CD14-positive monocyte (primary cell): ENCODE data around the gene GSE1. TPM values are rescaled to one million over a fixed set of nuclear protein-coding genes. Genes with fewer than 3 reads are reported as not detected.

Source experiments
- DNase-seq, 3 donors: peaks; one replicate each; pipeline ENCODE4 v3.0.0-alpha.2; 2011 to 2022
- H2AFZ ChIP-seq: 2 replicates; pipeline ENCODE4 v1.6.0; 2012; ENCODE audit warnings: mild to moderate bottlenecking, low read depth, low read length, inconsistent platforms; ENCODE audit not compliant: insufficient read depth, poor library complexity, severe bottlenecking
- H3K27ac ChIP-seq, 2 donors: 1 replicate in 1 of 2; 2 replicates in 1 of 2; pipeline ENCODE4 v1.5.1; 2012 to 2013; ENCODE audit warnings: low read length in 2 of 2, control low read depth in 1 of 2, inconsistent platforms in 1 of 2, low read depth in 1 of 2, mild to moderate bottlenecking in 1 of 2
- H3K27me3 ChIP-seq, 2 donors: one replicate each; pipeline versions ENCODE4 v1.6.0 to v1.6.1; 2011 to 2013; ENCODE audit warnings: low read length in 2 of 2; ENCODE audit not compliant: control insufficient read depth in 2 of 2, insufficient read depth in 2 of 2
- H3K36me3 ChIP-seq, 2 donors: replicated peaks in 1 of 2; 1 replicate in 1 of 2; 2 replicates in 1 of 2; pipeline versions ENCODE4 v1.5.1 to v1.6.1; 2012 to 2013; ENCODE audit warnings: low read length in 2 of 2, control low read depth in 1 of 2, inconsistent platforms in 1 of 2, mild to moderate bottlenecking in 1 of 2; ENCODE audit not compliant: insufficient read depth in 2 of 2, control insufficient read depth in 1 of 2
- H3K4me1 ChIP-seq, 2 donors: 1 replicate in 1 of 2; 2 replicates in 1 of 2; pipeline versions ENCODE4 v1.5.1 to v1.6.1; 2012 to 2013; ENCODE audit warnings: low read length in 2 of 2, control low read depth in 1 of 2, inconsistent platforms in 1 of 2, mild to moderate bottlenecking in 1 of 2, moderate library complexity in 1 of 2; ENCODE audit not compliant: insufficient read depth in 2 of 2, control insufficient read depth in 1 of 2
- H3K4me2 ChIP-seq: replicated peaks from 2 replicates; pipeline ENCODE3; 2012; ENCODE audit warnings: low read length, moderate library complexity, mild to moderate bottlenecking; ENCODE audit not compliant: poor library complexity, severe bottlenecking; ENCODE audit errors: extremely low read depth
- H3K4me3 ChIP-seq, 3 experiments: fragments of 200-600 bp in 1 of 3; sonication (generic) in 1 of 3; replicated peaks in 1 of 3; 1 replicate in 2 of 3; 2 replicates in 1 of 3; pipeline ENCODE4 v1.5.1; 2011 to 2013; ENCODE audit warnings: low read length in 3 of 3, mild to moderate bottlenecking in 3 of 3, control low read depth in 2 of 3, low read depth in 2 of 3, inconsistent platforms in 1 of 3, moderate library complexity in 1 of 3
- H3K79me2 ChIP-seq: 2 replicates; pipeline ENCODE4 v1.6.0; 2012; ENCODE audit warnings: mild to moderate bottlenecking, control low read depth, inconsistent platforms, low read length, moderate library complexity; ENCODE audit not compliant: insufficient read depth
- H3K9ac ChIP-seq: 2 replicates; pipeline ENCODE4 v1.6.0; 2017; ENCODE audit warnings: low read length, mild to moderate bottlenecking; ENCODE audit not compliant: insufficient read depth, poor library complexity, severe bottlenecking
- H3K9me3 ChIP-seq, 2 donors: replicated peaks in 1 of 2; 1 replicate in 1 of 2; 2 replicates in 1 of 2; pipeline versions ENCODE4 v1.5.1 to v1.6.1; 2012 to 2013; ENCODE audit warnings: low read length in 2 of 2, control low read depth in 1 of 2; ENCODE audit not compliant: control insufficient read depth in 1 of 2, insufficient read depth in 1 of 2
- H4K20me1 ChIP-seq: 2 replicates; pipeline ENCODE4 v1.6.0; 2012; ENCODE audit warnings: mild to moderate bottlenecking, low read length, control low read depth, moderate library complexity; ENCODE audit not compliant: insufficient read depth
- H3K27ac Mint-ChIP-seq, 7 donors: one replicate each; pipeline ENCODE4 v1.8.0; 2020; ENCODE audit warnings: mild to moderate bottlenecking in 7 of 7, mixed read lengths in 7 of 7, moderate library complexity in 6 of 7, inconsistent platforms in 2 of 7
- H3K27me3 Mint-ChIP-seq, 3 donors: one replicate each; pipeline ENCODE4 v1.8.0; 2021 to 2022; ENCODE audit warnings: low read depth in 3 of 3, mild to moderate bottlenecking in 3 of 3, mixed read lengths in 3 of 3, moderate library complexity in 3 of 3, inconsistent platforms in 1 of 3
- H3K36me3 Mint-ChIP-seq, 2 donors: one replicate each; pipeline ENCODE4 v1.8.0; 2020; ENCODE audit warnings: mixed read lengths in 2 of 2, inconsistent platforms in 1 of 2, mild to moderate bottlenecking in 1 of 2
- H3K4me1 Mint-ChIP-seq: one replicate; pipeline ENCODE4 v1.8.0; 2020; ENCODE audit warnings: mild to moderate bottlenecking, mixed read lengths
- H3K4me3 Mint-ChIP-seq, 2 donors: one replicate each; pipeline ENCODE4 v1.8.0; 2020; ENCODE audit warnings: mild to moderate bottlenecking in 2 of 2, mixed read lengths in 2 of 2, moderate library complexity in 1 of 2
- H3K9me3 Mint-ChIP-seq, 7 donors: one replicate each; pipeline ENCODE4 v1.8.0; 2020 to 2022; ENCODE audit warnings: mixed read lengths in 7 of 7, mild to moderate bottlenecking in 6 of 7, moderate library complexity in 6 of 7, inconsistent platforms in 2 of 7
- CTCF ChIP-seq: fragments of 200-600 bp; IDR thresholded peaks from one replicate; pipeline ENCODE4 v1.8.0; 2022; ENCODE audit warnings: antibody characterized with exemption, mild to moderate bottlenecking
- WGBS: methylation state at CpG from one replicate; pipeline ENCODE4 v1.1.5; 2013; ENCODE audit warnings: missing lambda C conversion rate; ENCODE audit not compliant: insufficient coverage; 5-methylcytosine and 5-hydroxymethylcytosine counted together
- intact Hi-C, 2 donors: fragments of 100-400 bp; cut with micrococcal nuclease; formaldehyde crosslinking; loops; one replicate each; pipeline versions ENCODE4 v1.15.0 to v1.15.1; 2023
- polyA plus RNA-seq, 3 donors: library from polyadenylated mRNA; depleted of rRNA in 1 of 3; unstranded in 2 of 3; stranded (reverse) in 1 of 3; fragments of 300-500 nt in 2 of 3; fragments of >200 nt in 1 of 3; fragmentation: Illumina TruSeq in 2 of 3; gene quantifications; 1 replicate in 2 of 3; 2 replicates in 1 of 3; pipeline ENCODE4 v1.2.3, GENCODE V29; 2012 to 2021

Gene GSE1
- polyA plus RNA-seq, 3 donors = 0.67 to 38.9 (median 0.86) TPM

DNA sequence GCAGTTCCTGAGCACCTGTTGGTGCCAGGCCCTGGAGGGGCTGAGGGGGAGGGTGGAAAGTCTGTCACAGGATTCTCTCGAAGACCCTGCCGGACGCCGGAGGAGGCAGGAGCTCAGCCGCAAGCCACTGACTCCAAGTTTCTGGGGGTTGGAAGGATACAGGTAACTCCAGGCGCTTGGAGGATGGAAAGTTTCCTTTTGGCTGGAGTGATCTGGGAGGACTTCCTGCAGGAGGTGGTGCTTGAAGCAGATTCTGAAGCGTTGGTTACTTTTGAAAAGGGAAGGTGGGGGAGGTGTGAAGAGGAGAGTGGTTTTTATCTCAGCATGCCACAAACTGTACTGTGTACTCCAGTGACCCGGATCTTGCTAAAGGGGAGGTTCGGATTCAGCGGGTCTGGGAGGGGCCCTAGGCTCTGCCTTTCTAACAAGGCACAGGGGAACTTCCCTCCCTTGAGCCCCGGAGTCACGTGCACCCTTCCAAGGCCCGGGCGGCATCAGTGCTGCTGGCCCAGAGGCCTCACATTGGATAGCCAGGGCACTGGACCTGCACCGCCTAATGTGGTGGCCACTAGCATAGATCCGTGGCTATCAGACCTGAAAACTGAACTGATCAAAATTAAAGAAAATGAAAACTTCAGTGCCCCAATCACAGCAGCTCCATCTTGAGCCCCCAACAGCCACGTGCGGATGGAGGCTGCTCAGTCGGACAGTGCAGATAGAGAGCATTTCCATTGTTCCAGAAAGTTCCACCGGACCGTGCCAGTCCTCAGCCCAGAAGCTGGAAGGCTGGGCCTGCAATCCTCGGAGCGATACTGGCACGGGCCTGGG, 42.2 kb upstream of the GSE1 start:
- Histone ChIP-seq H2AFZ (no peak overlapping the region), H4K20me1 (peaks cover 92% of the 10 kb centered on the region), H3K36me3 (no peaks in the 10 kb centered on the region), H3K9me3 (no peaks in the 10 kb centered on the region), H3K79me2 (peaks cover 93% of the 10 kb centered on the region), H3K4me2 (peak overlapping the region; percentile 78), H3K27ac (peak overlapping the region; percentile 85 to 94), H3K4me3 (peak overlapping the region in 2 of 3 experiments; percentile 1 to 58), H3K9ac (peak overlapping the region; percentile 63), H3K27me3 (no peaks in the 10 kb centered on the region), H3K4me1 (peaks cover 85 to 97% of the 10 kb centered on the region in 2 donors)
- intact Hi-C loops = loop anchor here (2.0 to 5.0 kb wide), 3 partner anchors 14 to 40 kb away; no protein-coding TSS in a partner anchor
- H3K27ac Mint-ChIP-seq = peak overlapping the region; percentile 94 to 97 (median 95)
- WGBS = 15% methylated on average over 24 of the region's 24 CpGs
- H3K27me3 Mint-ChIP-seq = peaks cover 0 to 3% (median 2%) of the 10 kb centered on the region in 3 donors
- no peak for TF ChIP-seq CTCF
- H3K36me3 Mint-ChIP-seq = peaks cover 12 to 15% of the 10 kb centered on the region in 2 donors
- H3K4me3 Mint-ChIP-seq = peak overlapping the region; percentile 70 to 80
- peaks cover 0 to 9% (median 0%) of the 10 kb centered on the region in 7 donors for H3K9me3 Mint-ChIP-seq
- DNase-seq = peak; percentile 84 to 89 (median 84)
- H3K4me1 Mint-ChIP-seq = peaks cover 96% of the 10 kb centered on the region

DNA sequence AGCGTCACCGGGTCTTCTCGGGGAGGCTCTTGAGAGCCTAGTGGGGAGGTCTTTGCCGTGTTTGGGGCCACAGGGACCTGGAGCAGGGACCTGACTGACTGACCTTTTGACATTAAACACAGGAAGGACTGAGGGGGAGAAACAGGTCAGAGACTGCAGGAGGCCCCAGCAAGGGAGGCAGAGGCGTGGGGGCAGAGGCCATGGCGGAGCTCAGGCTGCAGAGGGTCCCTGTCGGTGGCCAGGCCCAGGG, 41.6 kb upstream of the GSE1 start:
- no peak for DNase-seq
- Histone ChIP-seq H4K20me1 (peaks cover 92% of the 10 kb centered on the region), H3K27me3 (no peaks in the 10 kb centered on the region), H3K36me3 (no peaks in the 10 kb centered on the region), H3K9me3 (no peaks in the 10 kb centered on the region), H3K27ac (peak overlapping the region; percentile 85 to 94), H3K79me2 (peaks cover 93% of the 10 kb centered on the region), H3K4me2 (peak overlapping the region; percentile 78), H2AFZ (no peak overlapping the region), H3K9ac (peak overlapping the region; percentile 63), H3K4me1 (peaks cover 86 to 94% of the 10 kb centered on the region in 2 donors), H3K4me3 (peak overlapping the region in 2 of 3 experiments; percentile 1 to 58)
- peak overlapping the region; percentile 94 to 97 (median 95) for H3K27ac Mint-ChIP-seq
- intact Hi-C loops = loop anchor here (2.0 to 5.0 kb wide), 3 partner anchors 15 to 39 kb away; no protein-coding TSS in a partner anchor
- TF ChIP-seq CTCF = no peak
- H3K4me3 Mint-ChIP-seq = peak overlapping the region; percentile 70 to 80
- H3K27me3 Mint-ChIP-seq = peaks cover 0 to 3% (median 2%) of the 10 kb centered on the region in 3 donors
- WGBS = 1% methylated on average over 7 of the region's 7 CpGs
- peaks cover 9 to 13% of the 10 kb centered on the region in 2 donors for H3K36me3 Mint-ChIP-seq
- peaks cover 96% of the 10 kb centered on the region for H3K4me1 Mint-ChIP-seq
- peaks cover 0 to 9% (median 0%) of the 10 kb centered on the region in 7 donors for H3K9me3 Mint-ChIP-seq
